Measurements from ENCODE around the gene IGSF6. TPM values are rescaled to one million over a fixed set of nuclear protein-coding genes. Genes with fewer than 3 reads are reported as not detected.

The IGSF6 gene
- total RNA-seq, 4 donors from 2014 or later, result 0.30 to 0.71 (median 0.51) TPM

GRCh38 chr16:21628121-21628726, 24.2 kb downstream of the IGSF6 start:
- TF ChIP-seq, protein P1, sequence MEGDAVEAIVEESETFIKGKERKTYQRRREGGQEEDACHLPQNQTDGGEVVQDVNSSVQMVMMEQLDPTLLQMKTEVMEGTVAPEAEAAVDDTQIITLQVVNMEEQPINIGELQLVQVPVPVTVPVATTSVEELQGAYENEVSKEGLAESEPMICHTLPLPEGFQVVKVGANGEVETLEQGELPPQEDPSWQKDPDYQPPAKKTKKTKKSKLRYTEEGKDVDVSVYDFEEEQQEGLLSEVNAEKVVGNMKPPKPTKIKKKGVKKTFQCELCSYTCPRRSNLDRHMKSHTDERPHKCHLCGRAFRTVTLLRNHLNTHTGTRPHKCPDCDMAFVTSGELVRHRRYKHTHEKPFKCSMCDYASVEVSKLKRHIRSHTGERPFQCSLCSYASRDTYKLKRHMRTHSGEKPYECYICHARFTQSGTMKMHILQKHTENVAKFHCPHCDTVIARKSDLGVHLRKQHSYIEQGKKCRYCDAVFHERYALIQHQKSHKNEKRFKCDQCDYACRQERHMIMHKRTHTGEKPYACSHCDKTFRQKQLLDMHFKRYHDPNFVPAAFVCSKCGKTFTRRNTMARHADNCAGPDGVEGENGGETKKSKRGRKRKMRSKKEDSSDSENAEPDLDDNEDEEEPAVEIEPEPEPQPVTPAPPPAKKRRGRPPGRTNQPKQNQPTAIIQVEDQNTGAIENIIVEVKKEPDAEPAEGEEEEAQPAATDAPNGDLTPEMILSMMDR (IDR thresholded peaks at IDR 0.05), result no peak
- no peak for TF ChIP-seq POLR2A (IDR thresholded peaks at IDR 0.05)
- intact Hi-C loops (cut with DNase I; ENCODE audit: low total_unique reads), result no loop called here
- no peak overlapping the region for H3K4me3 ChIP-seq (ENCODE audit: low read depth, poor library complexity, severe bottlenecking)
- DNase-seq (ENCODE audit: low spot score in 2 of 2), result no peak
- WGBS, 2 donors, result 97 to 98% methylated on average over 5 of the region's 5 CpGs

DNA sequence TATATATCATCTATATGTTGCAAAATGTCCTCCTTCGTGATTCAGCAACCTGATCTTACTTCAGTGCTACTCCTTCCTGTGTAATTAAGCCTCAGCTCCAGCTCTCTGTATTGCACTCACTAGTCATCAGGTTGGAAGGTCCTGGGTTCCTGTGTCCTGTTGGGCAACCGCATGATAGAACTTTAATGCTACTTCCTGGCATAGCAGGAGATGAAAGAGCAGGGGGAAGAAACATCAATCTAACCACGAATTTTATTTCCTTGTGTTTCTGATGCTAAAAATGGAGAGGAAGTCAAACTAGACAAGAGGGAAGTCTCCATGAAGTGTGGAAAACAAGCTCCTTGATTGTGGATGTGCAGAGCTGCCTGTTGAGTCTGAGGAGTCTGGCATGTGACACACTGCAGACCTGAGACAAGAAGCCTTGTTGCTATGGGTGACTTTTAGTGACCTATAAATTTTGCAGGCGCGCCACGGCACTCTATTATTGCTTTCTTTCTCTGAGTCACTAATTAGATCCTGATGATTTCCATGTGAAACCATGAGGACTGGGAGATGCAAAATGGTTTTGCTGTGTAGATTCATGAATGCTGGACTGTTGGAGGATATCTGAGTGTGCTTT, 25.6 kb downstream of the IGSF6 start:
- WGBS, 2 donors, result 24 to 28% methylated on average over 6 of the region's 6 CpGs
- TF ChIP-seq, protein P1 (IDR thresholded peaks at IDR 0.05), result no peak
- TF ChIP-seq POLR2A (IDR thresholded peaks at IDR 0.05), result no peak
- DNase-seq (ENCODE audit: low spot score in 2 of 2), result peak in 1 of 2 donors; percentile 71
- no peak overlapping the region for H3K4me3 ChIP-seq (ENCODE audit: low read depth, poor library complexity, severe bottlenecking)
- intact Hi-C loops (cut with DNase I; ENCODE audit: low total_unique reads), result no loop called here

DNA sequence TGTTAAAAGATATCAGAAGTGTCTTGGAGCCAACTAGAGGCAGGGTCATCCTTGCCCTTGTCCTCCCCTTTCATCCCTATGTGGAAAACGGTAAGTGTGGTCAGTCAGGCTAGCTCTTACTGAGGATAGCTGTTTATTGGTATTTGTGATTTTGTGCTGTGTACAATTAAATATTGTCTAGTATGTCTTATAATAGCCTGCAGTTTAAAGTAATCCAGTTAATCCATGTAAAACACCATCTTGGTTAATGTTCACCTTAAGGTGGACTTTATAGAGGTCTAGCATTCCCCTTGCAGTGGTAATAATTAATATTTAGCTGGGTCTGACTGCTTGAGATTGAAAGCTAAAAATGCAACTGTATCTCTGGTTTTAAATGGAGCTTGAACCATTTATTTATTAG, 27.4 kb downstream of the IGSF6 start:
- no peak for DNase-seq (ENCODE audit: low spot score in 2 of 2)
- H3K4me3 ChIP-seq (ENCODE audit: low read depth, poor library complexity, severe bottlenecking), result no peak overlapping the region
- TF ChIP-seq, protein P1 (IDR thresholded peaks at IDR 0.05), result no peak
- no peak for TF ChIP-seq POLR2A (IDR thresholded peaks at IDR 0.05)
- intact Hi-C loops (cut with DNase I; ENCODE audit: low total_unique reads), result no loop called here
- WGBS, 2 donors, result 88 to 89% methylated on average over 1 of the region's 1 CpG

- 98 to 100% methylated on average over 1 of the region's 1 CpG for WGBS, 2 donors
- TF ChIP-seq POLR2A (IDR thresholded peaks at IDR 0.05), result no peak
- TF ChIP-seq, protein P1 (IDR thresholded peaks at IDR 0.05), result no peak
- no peak for DNase-seq (ENCODE audit: low spot score in 2 of 2)
- intact Hi-C loops (cut with DNase I; ENCODE audit: low total_unique reads), result no loop called here
- H3K4me3 ChIP-seq (ENCODE audit: low read depth, poor library complexity, severe bottlenecking), result no peak overlapping the region
Measured at GRCh38 chr16:21622545-21622944, 29.9 kb downstream of the IGSF6 start.

DNA sequence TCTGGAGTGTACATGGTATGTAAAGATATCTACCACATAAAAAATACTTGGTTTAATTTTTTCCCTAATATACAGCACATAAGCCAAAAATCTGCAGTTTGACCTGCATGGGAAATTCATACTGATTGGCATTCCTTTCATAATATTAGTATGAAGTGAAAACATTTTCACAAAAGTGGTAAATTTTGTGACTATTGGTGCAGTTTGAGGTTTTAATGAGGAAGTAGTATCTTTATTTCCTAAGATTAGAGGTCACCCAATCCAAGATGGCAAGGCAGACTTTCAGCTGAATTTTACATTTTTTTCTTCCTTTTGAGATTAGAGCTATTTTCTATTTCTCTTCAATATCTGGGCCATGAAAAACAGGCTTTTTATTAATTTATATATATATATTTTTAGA, 31.8 kb downstream of the IGSF6 start:
- intact Hi-C loops (cut with DNase I; ENCODE audit: low total_unique reads), result no loop called here
- no peak for DNase-seq (ENCODE audit: low spot score in 2 of 2)
- no peak overlapping the region for H3K4me3 ChIP-seq (ENCODE audit: low read depth, poor library complexity, severe bottlenecking)
- no peak for TF ChIP-seq POLR2A (IDR thresholded peaks at IDR 0.05)
- TF ChIP-seq, protein P1 (IDR thresholded peaks at IDR 0.05), result no peak

All from lower leg skin (tissue), 4 donors.